Nucleus accumbens (tissue), 56 donors: ENCODE results near the gene UBA6.
"Not testable (repeated sequence)": the region's sequence is repeated elsewhere in the genome, so short reads cannot be mapped to it uniquely, and the experiment has no call there.

Experiments
- DNase-seq, 56 donors: peaks; one replicate each; lab custom pipeline; 2025; lab: John Stamatoyannopoulos, UW

UBA6 gene

DNA sequence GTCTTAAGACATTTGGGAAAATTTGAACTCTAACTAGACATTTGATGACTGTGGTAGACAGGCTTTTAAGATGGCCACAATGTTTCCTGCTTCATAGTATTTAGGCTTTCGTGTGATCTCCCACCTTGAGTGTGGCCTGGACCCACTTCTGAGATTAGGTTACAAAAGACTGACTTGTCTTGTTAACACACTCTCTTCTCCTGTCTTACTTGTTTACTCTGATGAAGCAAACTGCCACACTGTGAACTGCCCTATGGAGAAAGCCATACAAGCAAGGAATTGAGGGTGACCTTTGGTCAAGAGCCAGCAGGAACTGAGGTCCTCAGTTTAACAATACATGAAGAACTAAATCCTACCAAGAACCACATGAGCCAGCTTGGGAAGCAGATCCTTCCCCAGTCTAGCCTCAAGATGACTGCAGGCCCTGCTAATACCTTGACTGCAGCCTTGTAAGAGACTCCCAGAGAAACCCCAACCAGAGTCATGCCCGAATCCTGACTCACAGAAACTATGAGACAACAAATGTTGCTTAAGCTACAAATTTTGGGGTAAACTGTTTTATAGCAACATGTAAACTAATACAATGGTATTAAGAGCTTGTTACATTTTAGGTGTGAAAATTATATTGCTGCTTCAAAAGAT, 20.3 kb downstream of the UBA6 start:
- DNase-seq: no peak

GRCh38 chr4:67678612-67679011, 22.3 kb downstream of the UBA6 start:
- no peak for DNase-seq

- no peak for DNase-seq
Measured at GRCh38 chr4:67674098-67674497, 26.9 kb downstream of the UBA6 start.

DNA sequence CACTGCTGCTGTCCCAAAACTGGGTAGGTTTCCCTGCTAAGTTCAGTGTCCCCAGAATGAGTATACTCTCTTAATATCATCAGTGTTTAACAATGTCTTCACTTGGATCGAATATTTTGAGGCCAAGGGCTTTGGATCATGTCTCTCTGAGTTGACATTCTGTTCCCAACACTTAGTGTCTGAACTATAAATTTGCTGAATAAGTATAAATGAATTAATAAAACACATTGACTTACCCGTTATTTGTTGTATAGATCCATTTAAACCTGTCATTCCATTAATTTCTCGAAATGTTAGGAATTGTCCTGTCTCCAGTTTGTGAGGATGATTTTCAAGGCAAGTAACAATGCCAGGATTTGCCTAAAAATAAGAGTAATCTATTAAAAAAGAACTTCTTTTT, 32.6 kb downstream of the UBA6 start:
- no peak for DNase-seq

DNA sequence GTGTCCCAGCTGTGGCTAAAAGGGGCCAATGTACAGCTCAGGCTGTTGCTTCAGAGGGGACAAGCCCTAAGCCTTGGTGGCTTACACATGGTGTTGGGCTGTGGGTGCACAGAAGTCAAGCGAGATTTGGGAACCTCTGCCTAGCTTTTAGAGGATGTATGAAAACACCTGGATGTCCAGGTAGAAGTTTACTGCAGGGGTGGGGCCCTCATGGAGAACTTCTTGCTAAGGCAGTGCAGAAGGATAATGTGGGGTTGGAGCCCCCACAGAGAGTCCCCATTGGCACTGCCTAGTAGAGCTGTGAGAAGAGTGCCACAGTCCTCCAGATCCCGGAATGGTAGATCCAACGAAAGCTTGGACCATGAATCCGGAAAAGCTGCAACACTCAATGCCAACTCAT, 40.5 kb downstream of the UBA6 start:
- DNase-seq: no peak

- no peak for DNase-seq
Measured at GRCh38 chr4:67659065-67659464, 41.9 kb downstream of the UBA6 start.

GRCh38 chr4:67658302-67658701, 42.7 kb downstream of the UBA6 start:
- no peak for DNase-seq

- no peak for DNase-seq
Measured at GRCh38 chr4:67651536-67651935, 49.4 kb downstream of the UBA6 start.

DNA sequence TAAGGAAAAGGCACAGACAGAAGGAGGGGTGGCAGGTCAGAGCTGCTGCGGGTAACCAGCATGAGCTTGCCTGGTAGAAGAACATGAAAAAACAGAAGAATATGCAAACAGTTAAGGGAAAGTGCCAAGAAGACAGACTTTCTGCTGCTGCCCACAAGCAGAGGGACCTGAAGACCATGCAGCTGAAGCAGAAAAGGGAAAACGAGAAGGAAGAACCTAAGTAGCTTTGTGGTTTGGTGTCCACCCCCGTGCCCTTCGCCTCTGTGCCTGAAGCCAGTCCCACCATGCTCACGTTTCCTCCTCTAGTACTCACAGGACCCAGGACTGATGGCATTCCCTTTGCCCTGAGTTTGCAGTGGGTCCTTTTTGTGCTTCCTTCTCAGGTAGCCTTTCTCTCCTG, 62.8 kb downstream of the UBA6 start:
- DNase-seq: no peak

- not testable (repeated sequence) for DNase-seq
Measured at GRCh38 chr4:67636978-67637377, 64.0 kb downstream of the UBA6 start.

DNA sequence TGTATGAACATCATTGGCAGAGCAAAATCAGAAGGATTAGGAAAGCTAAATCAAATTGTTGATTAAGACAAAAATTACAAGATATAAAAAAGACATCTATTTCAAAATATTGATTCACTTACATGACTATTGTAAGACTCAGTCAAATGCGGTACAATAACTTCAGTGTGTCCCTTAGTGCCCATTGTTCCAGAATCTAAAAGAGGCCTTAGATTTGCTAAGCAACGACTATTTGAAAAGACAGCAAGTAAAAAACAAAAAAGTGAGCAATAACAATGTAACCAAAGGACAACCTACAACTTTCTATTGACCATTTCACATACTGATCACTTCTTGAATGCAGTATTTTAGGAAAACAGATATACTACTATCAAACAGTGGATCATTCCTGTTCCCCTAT, 65.6 kb downstream of the UBA6 start:
- no peak for DNase-seq

DNA sequence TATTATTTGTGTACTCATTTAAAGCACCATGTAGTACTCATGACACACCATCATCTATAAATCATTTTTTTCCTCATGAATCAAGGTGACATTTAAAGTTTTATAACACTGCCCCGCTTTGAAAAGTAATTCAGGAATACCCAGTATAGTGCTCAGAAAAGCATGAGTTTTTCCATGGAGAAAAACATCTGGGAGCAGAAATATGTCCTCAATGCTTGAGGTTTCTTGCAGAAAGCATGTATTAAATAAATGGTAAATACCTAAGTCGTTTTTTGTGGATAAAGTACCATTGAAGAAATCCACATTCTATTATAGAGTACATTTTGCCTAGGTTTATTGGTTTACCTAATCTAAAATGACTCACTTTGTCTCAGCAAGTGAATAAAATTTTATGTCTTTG, 66.2 kb downstream of the UBA6 start:
- DNase-seq: no peak

DNA sequence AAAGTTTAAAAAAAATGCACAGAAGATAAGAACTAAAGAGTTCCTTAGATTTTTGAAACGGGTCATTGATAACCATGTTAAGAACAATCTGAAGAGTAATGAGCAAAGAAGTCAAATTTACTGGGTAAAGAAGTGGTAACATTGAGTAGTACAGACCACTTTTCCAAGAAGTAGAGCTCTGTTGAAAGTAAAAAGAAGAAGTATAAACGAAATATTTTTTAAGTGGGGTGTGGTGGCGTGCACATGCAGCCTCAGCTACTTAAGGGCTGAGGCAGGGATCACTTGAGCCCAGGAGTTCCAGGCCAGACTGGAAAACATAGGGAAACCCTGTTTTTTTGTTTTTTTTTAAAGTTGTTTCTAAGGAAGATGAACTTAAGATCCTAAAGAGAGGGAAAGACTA, 68.5 kb downstream of the UBA6 start:
- DNase-seq: no peak

DNA sequence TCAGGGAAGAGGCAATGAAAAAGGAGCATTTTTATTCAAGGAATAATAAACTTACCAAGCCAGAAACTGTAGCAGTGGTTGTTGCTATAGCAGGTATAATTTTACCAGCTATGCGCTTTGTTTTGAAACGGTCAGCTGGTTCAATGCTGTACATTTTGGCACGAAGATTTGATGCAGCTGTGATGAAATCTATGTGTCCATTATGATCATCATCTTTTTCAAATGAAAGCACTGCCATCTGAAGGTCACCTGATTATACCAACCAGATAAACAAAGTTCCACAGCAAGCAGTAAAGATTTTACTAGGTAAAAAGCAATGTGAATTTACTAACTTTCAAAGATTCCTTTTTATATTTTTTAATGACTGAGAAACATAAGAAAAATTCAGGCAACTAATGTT, 76.0 kb downstream of the UBA6 start:
- peak in 1 of 56 donors; percentile 5 for DNase-seq

DNA sequence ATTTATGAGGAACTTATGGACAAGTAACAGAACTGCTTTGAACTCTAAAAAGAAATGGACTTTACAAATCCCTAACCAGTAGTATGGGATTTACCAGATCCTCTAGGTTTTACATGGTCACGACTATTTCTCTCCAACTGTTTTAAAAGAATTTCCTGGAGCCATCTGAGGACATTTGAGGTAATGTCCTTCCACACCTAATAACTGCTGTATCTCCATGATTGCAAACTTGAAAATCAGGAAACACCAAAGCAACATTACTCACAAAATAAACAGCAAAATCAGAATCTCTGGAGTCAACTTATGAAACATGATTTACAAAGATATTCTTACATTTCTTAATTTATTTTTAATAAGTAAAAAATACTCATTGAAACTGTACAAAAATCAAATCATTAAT, 84.5 kb downstream of the UBA6 start:
- no peak for DNase-seq

GRCh38 chr4:67615119-67615518, 85.8 kb downstream of the UBA6 start:
- no peak for DNase-seq

DNA sequence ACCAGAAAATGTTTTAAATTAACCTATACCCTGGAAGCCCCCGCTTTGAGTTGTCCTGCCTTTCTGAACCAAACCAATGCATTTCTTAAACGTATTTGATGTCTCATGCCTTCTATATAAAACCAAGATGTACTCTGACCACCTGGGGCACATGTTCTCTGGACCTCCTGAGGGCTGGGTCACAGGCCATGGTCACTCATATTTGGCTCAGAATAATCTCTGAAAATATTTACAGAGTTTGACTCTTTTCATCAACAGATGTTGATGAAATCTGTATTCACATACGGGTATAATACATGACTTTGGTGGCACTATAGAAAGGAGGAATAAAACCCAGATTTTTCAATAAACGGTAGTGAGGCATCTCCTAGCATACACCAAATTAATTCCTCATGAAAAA, 86.8 kb downstream of the UBA6 start:
- no peak for DNase-seq

- DNase-seq: no peak
Measured at GRCh38 chr4:67608027-67608426, 92.9 kb downstream of the UBA6 start.

- no peak for DNase-seq
Measured at GRCh38 chr4:67604749-67605148, 96.2 kb downstream of the UBA6 start.

- DNase-seq: no peak
Measured at GRCh38 chr4:67604029-67604381, 97.0 kb downstream of the UBA6 start.

- no peak for DNase-seq
Measured at GRCh38 chr4:67603310-67604028, 97.5 kb downstream of the UBA6 start.

DNA sequence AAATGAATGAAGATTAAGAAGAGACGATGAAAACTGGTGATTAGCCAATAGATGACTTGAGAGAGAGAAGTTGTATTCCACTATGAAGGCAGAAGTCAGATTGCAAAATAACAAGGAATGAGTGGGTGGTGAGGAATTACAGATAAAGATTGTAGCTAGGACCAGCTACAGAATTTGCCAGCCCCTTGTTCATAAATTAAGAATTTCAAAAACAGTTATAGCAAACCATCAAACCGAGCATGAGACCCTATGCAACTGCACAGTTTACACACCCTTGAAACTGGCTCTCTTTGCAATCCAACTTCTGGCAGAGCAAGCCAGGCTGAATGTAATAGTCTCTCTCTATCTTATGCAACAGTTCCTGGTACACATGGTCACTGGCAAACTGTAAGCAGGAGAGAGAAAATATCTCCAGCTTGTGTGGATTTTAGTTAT, 107.2 kb downstream of the UBA6 start:
- no peak for DNase-seq

- no peak for DNase-seq
Measured at GRCh38 chr4:67587156-67587555, 113.8 kb downstream of the UBA6 start.
